HCT116 (cell line): Measurements from ENCODE around the gene DHFR2.

ENCODE experiments used
- ATF3 ChIP-seq: IDR thresholded peaks from 2 replicates; pipeline ENCODE4 v1.6.1; 2012
- CTCF ChIP-seq, 3 experiments: fragments of 200-600 bp in 1 of 3; sonication (generic) in 1 of 3; IDR thresholded peaks in 2 of 3; conservative IDR thresholded peaks in 1 of 3; 2 replicates each; pipeline ENCODE4 v1.5.1; 2012 to 2017; ENCODE audit warnings: low read depth in 2 of 3, low read length in 2 of 3, antibody characterized with exemption in 1 of 3, borderline replicate concordance in 1 of 3, control low read depth in 1 of 3, mild to moderate bottlenecking in 1 of 3, mixed read lengths in 1 of 3, mixed run types in 1 of 3, moderate library complexity in 1 of 3; ENCODE audit not compliant: insufficient read depth in 1 of 3
- EGR1 ChIP-seq: IDR thresholded peaks from 2 replicates; pipeline ENCODE4 v1.6.1; 2012; ENCODE audit warnings: low read depth
- EZH2 ChIP-seq: fragments of 200-600 bp; sonication (generic); IDR thresholded peaks from 2 replicates; pipeline ENCODE4 v1.6.1; 2017; ENCODE audit warnings: antibody characterized with exemption, mixed run types
- EZH2phosphoT487 ChIP-seq: fragments of 200-600 bp; IDR thresholded peaks from 2 replicates; pipeline ENCODE4 v1.6.1; 2018; ENCODE audit warnings: antibody characterized with exemption, borderline replicate concordance
- MAX ChIP-seq: IDR thresholded peaks from 2 replicates; pipeline ENCODE4 v1.6.1; 2012
- POLR2A ChIP-seq: IDR thresholded peaks from 2 replicates; pipeline ENCODE4 v1.7.0; 2011; ENCODE audit warnings: borderline replicate concordance; ENCODE audit not compliant: insufficient read depth, insufficient read length; ENCODE audit errors: extremely low read depth
- POLR2AphosphoS5 ChIP-seq: IDR thresholded peaks from 2 replicates; pipeline ENCODE4 v1.6.1; 2011; ENCODE audit warnings: mild to moderate bottlenecking, low read depth, low read length, moderate library complexity
- RAD21 ChIP-seq: IDR thresholded peaks from 2 replicates; pipeline ENCODE4 v1.6.1; 2012; ENCODE audit warnings: low read depth, mild to moderate bottlenecking
- SIN3A ChIP-seq: IDR thresholded peaks from 2 replicates; pipeline ENCODE4 v1.6.1; 2012; ENCODE audit warnings: low read depth
- SRF ChIP-seq: IDR thresholded peaks from 2 replicates; pipeline ENCODE4 v1.6.1; 2012; ENCODE audit warnings: low read depth
- ZBTB33 ChIP-seq: IDR thresholded peaks from 2 replicates; pipeline ENCODE4 v1.6.1; 2011; ENCODE audit warnings: mild to moderate bottlenecking, low read length, moderate library complexity; ENCODE audit not compliant: insufficient replicate concordance; ENCODE audit errors: extremely low read depth

- TF ChIP-seq CTCF (IDR thresholded peaks at IDR 0.05 in 2 of 3, conservative IDR thresholded peaks at IDR 0.05 in 1 of 3; ENCODE audit: borderline replicate concordance in 1 of 3, insufficient read depth in 1 of 3, low read depth in 2 of 3, low read length in 2 of 3) (no peak), EZH2 (no peak), ZBTB33 (no peak), EZH2phosphoT487 (no peak), SRF (no peak), POLR2A (no peak), RAD21 (no peak), MAX (no peak), EGR1 (no peak), POLR2AphosphoS5 (no peak), ATF3 (no peak), SIN3A (no peak)
Measured at GRCh38 chr3:94081884-94082283, 19.2 kb upstream of the DHFR2 start.
